ENCODE results near the gene PDGFRA.
"Not testable (repeated sequence)": the region's sequence is repeated elsewhere in the genome, so short reads cannot be mapped to it uniquely, and the experiment has no call there.

Gene PDGFRA

GRCh38 chr4:54237770-54238169, 8.7 kb downstream of the PDGFRA start:
- TF ChIP-seq Cebpa-rat (IDR thresholded peaks at IDR 0.05), result no peak
- peaks cover 14 to 15% (median 14%) of the 10 kb centered on the region in 11 experiments for H3K27me3 ChIP-seq

DNA sequence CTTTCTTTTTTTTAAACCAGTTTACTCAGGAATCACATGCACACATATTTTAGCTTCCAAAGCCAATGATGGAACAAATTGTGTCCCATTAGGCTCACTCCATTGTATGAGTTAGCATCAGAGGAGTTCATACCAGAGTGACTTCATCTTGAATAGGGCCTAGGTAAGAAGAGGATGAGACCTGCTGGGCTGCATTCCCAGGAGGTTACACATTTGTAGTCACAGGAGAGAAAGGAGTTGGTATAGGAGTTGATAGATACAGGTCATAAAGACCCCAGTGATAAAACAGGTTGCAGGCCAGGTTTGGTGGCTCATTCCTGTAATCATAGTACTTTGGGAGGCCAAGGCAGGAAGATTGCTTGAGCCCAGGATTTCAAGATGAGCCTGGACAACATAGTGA, 9.3 kb downstream of the PDGFRA start:
- no peak for TF ChIP-seq Cebpa-rat (IDR thresholded peaks at IDR 0.05)
- H3K9ac ChIP-seq, result no peak overlapping the region
- H4K20me1 ChIP-seq, result no peaks in the 10 kb centered on the region
- peaks cover 5 to 7% (median 7%) of the 10 kb centered on the region in 10 experiments; a peak in 14 of 20 replicates for H3K4me1 ChIP-seq
- no peak overlapping the region for H3K4me2 ChIP-seq
- H3K27me3 ChIP-seq, result peaks cover 7 to 9% (median 8%) of the 10 kb centered on the region in 11 experiments
- no peaks in the 10 kb centered on the region for H3K36me3 ChIP-seq
- no peak overlapping the region for H3K4me3 ChIP-seq
- no peak overlapping the region for H3K27ac ChIP-seq
- peaks cover 41 to 52% (median 48%) of the 10 kb centered on the region in 11 experiments for H3K9me3 ChIP-seq (replicated peaks in 1 of 11)

More at GRCh38 chr4:54237770-54238169, 8.7 kb downstream of the PDGFRA start:
- no peaks in the 10 kb centered on the region for H3K36me3 ChIP-seq
- no peak overlapping the region for H3K9ac ChIP-seq
- peaks cover 7 to 11% (median 8%) of the 10 kb centered on the region in 10 experiments; a peak in 14 of 20 replicates for H3K4me1 ChIP-seq
- peaks cover 35 to 50% (median 42%) of the 10 kb centered on the region in 11 experiments for H3K9me3 ChIP-seq (replicated peaks in 1 of 11)
- no peak overlapping the region for H3K4me2 ChIP-seq
- H3K27ac ChIP-seq, result no peak overlapping the region
- no peaks in the 10 kb centered on the region for H4K20me1 ChIP-seq
- no peak overlapping the region for H3K4me3 ChIP-seq

GRCh38 chr4:54241268-54241823, 12.3 kb downstream of the PDGFRA start:
- 0 out of 20 replicates have a peak overlapping the region, but pooled peaks of 1 of the 10 experiments have one; percentile 3 for H3K4me3 ChIP-seq
- H3K9me3 ChIP-seq (replicated peaks in 1 of 11), result peaks cover 45 to 57% (median 53%) of the 10 kb centered on the region in 11 experiments
- H3K27ac ChIP-seq, H3K27me3 ChIP-seq, H4K20me1 ChIP-seq, H3K4me1 ChIP-seq, H3K4me2 ChIP-seq, H3K9ac ChIP-seq, H3K36me3 ChIP-seq: not testable (repeated sequence)

DNA sequence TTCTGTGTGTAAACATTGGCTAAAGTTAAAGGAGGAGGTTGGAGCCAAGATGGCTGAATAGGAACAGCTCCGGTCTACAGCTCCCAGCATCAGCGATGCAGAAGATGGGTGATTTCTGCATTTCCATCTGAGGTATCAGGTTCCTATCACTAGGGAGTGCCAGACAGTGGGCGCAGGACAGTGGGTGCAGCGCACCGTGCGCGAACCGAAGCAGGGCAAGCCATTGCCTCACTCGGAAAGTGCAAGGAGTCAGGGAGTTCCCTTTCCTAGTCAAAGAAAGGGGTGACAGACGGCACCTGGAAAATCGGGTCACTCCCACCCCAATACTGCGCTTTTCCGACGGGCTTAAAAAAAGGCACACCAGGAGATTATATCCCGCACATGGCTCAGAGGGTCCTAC, 14.4 kb downstream of the PDGFRA start:
- H3K9me3 ChIP-seq (replicated peaks in 1 of 11), result peaks cover 45 to 58% (median 53%) of the 10 kb centered on the region in 11 experiments
- H3K4me2 ChIP-seq, H3K4me3 ChIP-seq, H3K36me3 ChIP-seq, H3K4me1 ChIP-seq, H3K9ac ChIP-seq, H3K27ac ChIP-seq, H4K20me1 ChIP-seq, H3K27me3 ChIP-seq: not testable (repeated sequence)

- H3K4me1 ChIP-seq, H4K20me1 ChIP-seq, H3K27me3 ChIP-seq, H3K27ac ChIP-seq, H3K9ac ChIP-seq, H3K4me3 ChIP-seq, H3K4me2 ChIP-seq, H3K36me3 ChIP-seq: not testable (repeated sequence)
- peaks cover 23 to 34% (median 27%) of the 10 kb centered on the region in 11 experiments for H3K9me3 ChIP-seq (replicated peaks in 1 of 11)
Measured at GRCh38 chr4:54252312-54252711, 23.2 kb downstream of the PDGFRA start.

GRCh38 chr4:54254116-54254914, 25.2 kb downstream of the PDGFRA start:
- Histone ChIP-seq H3K4me2 (no peak overlapping the region), H4K20me1 (no peaks in the 10 kb centered on the region), H3K27ac (no peak overlapping the region), H3K4me1 (peaks cover 0 to 8% (median 0%) of the 10 kb centered on the region in 10 experiments; a peak in 3 of 20 replicates), H3K9ac (no peak overlapping the region), H3K36me3 (no peaks in the 10 kb centered on the region), H3K9me3 (replicated peaks in 1 of 11) (peaks cover 18 to 27% (median 24%) of the 10 kb centered on the region in 11 experiments), H3K4me3 (no peak overlapping the region), H3K27me3 (no peaks in the 10 kb centered on the region)
- TF ChIP-seq Cebpa-rat (IDR thresholded peaks at IDR 0.05), result no peak

- H3K9me3 ChIP-seq (replicated peaks in 1 of 11), result peaks cover 17 to 26% (median 24%) of the 10 kb centered on the region in 11 experiments
- TF ChIP-seq Cebpa-rat (IDR thresholded peaks at IDR 0.05), result no peak
Measured at GRCh38 chr4:54254915-54255246, 25.8 kb downstream of the PDGFRA start.

DNA sequence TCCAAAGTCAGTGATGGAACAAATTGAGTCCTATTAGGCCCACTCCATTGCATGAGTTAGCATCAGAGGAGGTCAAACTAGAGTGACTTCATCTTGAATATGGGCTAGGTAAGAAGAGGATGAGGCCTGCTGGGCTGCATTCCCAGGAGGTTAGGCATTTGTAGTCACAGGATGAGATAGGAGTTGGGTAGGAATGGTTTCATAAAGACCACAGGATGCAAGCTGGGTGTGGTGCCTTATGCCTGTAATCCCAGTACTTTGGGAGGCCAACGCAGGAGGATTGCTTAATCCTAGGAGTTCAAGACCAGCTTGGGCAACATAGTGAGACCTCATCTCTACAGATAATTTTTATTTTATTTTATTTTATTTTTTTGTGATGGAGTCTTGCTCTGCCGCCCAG, 26.8 kb downstream of the PDGFRA start:
- Histone ChIP-seq H4K20me1 (no peaks in the 10 kb centered on the region), H3K9me3 (replicated peaks in 1 of 11) (peaks cover 8 to 16% (median 14%) of the 10 kb centered on the region in 11 experiments), H3K27ac (no peak overlapping the region)

More at GRCh38 chr4:54254915-54255246, 25.8 kb downstream of the PDGFRA start:
- Histone ChIP-seq H3K9ac (no peak overlapping the region), H3K27ac (no peak overlapping the region), H3K27me3 (no peaks in the 10 kb centered on the region), H3K4me1 (peaks cover 0 to 8% (median 0%) of the 10 kb centered on the region in 10 experiments; a peak in 3 of 20 replicates), H3K4me3 (no peak overlapping the region), H3K4me2 (no peak overlapping the region), H4K20me1 (no peaks in the 10 kb centered on the region), H3K36me3 (no peaks in the 10 kb centered on the region)

GRCh38 chr4:54256491-54257486, 27.7 kb downstream of the PDGFRA start:
- Histone ChIP-seq H4K20me1 (no peaks in the 10 kb centered on the region), H3K4me3 (no peak overlapping the region), H3K27ac (no peak overlapping the region), H3K9ac (no peak overlapping the region), H3K4me2 (peak overlapping the region in 2 of 11 experiments; percentile 18 to 37; a peak in 2 of 22 replicates), H3K36me3 (no peaks in the 10 kb centered on the region), H3K9me3 (replicated peaks in 1 of 11) (peaks cover 0 to 7% (median 4%) of the 10 kb centered on the region in 11 experiments; a peak in 16 of 22 replicates), H3K27me3 (no peaks in the 10 kb centered on the region), H3K4me1 (peaks cover 0 to 8% (median 0%) of the 10 kb centered on the region in 10 experiments; a peak in 3 of 20 replicates)
- no peak for TF ChIP-seq Cebpa-rat (IDR thresholded peaks at IDR 0.05)

More for the DNA sequence above, 26.8 kb downstream of the PDGFRA start:
- no peak overlapping the region for H3K4me3 ChIP-seq
- no peak overlapping the region for H3K9ac ChIP-seq
- peaks cover 0 to 8% (median 0%) of the 10 kb centered on the region in 10 experiments; a peak in 3 of 20 replicates for H3K4me1 ChIP-seq
- no peak overlapping the region for H3K4me2 ChIP-seq
- TF ChIP-seq Cebpa-rat (IDR thresholded peaks at IDR 0.05), result no peak
- no peaks in the 10 kb centered on the region for H3K27me3 ChIP-seq
- H3K36me3 ChIP-seq, result no peaks in the 10 kb centered on the region

Data from BLaER1 treated with 17β-estradiol and CSF1 and Interleukin-3, amounts not matched to agents 10 nM and 100 nM (cell line).